ENCODE measurements around the gene ICAM1.
A peak's percentile ranks its signal among the peaks of the same experiment; 100 is the strongest.
"Not testable (repeated sequence)": the region's sequence is repeated elsewhere in the genome, so short reads cannot be mapped to it uniquely, and the experiment has no call there.

Gene ICAM1, protein sequence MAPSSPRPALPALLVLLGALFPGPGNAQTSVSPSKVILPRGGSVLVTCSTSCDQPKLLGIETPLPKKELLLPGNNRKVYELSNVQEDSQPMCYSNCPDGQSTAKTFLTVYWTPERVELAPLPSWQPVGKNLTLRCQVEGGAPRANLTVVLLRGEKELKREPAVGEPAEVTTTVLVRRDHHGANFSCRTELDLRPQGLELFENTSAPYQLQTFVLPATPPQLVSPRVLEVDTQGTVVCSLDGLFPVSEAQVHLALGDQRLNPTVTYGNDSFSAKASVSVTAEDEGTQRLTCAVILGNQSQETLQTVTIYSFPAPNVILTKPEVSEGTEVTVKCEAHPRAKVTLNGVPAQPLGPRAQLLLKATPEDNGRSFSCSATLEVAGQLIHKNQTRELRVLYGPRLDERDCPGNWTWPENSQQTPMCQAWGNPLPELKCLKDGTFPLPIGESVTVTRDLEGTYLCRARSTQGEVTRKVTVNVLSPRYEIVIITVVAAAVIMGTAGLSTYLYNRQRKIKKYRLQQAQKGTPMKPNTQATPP

GRCh38 chr19:10270616-10271394 is at the start of gene ICAM1:
Gene ICAM1 (plus strand): TSS chr19:10271120. CDS start chr19:10271160, 40 bp downstream.
- peak; percentile 64 for DNase-seq

- DNase-seq: no peak
Observed at GRCh38 chr19:10222201-10222890, 48.6 kb upstream of the ICAM1 start.

- DNase-seq: no peak
Observed at GRCh38 chr19:10223488-10224213, 47.3 kb upstream of the ICAM1 start.

- DNase-seq: no peak
Observed at GRCh38 chr19:10224337-10224736, 46.6 kb upstream of the ICAM1 start.

GRCh38 chr19:10226021-10226375 is 44.9 kb upstream of the ICAM1 start:
- DNase-seq: no peak

- no peak for DNase-seq
Observed at GRCh38 chr19:10226376-10227025, 44.4 kb upstream of the ICAM1 start.

DNA sequence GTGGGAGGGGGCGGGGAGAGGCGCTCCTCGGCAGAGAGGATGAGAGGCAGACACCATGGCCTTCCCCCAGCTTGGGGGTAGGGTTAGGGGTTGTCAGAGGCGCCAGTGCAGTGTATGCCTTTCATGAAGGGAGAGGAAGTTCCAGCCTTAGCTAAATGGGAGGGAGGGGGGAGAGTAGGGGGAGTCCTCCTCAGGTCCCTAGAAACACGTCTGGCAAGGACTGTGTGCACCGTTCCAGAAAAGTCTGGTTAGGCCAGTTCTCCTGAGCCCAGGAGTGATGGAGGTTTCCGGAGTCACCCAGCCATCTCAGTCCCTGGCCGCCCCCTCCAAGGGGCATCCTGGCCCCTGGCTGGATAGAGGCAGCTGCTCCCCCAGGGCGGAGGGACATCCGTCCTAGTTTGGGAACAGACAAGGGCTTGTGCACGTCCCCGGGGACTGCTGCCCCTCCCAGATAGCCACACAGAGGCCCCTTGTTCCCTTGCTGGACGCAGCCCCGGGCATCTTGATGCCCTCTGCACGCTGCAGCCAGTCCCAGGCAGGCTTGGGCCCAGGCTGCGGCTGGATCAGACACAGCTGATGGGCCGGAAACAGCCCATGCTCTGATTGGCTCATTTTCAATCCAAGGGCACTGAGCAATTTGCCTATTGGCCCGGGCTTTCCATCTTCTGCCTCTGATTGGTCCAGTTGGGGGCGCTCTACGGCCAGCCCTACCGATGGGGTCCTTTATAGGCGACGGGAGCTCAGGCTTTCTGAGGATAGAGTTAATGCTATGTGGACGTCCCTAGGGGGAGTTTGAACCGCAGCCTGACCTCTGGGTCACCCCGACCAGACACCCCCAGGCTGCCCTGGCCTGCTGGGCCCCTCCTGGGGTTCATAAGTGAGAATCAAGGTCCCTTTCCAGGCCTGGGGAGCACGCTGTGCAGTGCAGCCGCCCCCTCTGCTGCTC is 43.6 kb upstream of the ICAM1 start:
- DNase-seq: no peak

GRCh38 chr19:10228393-10228792 is 42.5 kb upstream of the ICAM1 start:
- no peak for DNase-seq

DNA sequence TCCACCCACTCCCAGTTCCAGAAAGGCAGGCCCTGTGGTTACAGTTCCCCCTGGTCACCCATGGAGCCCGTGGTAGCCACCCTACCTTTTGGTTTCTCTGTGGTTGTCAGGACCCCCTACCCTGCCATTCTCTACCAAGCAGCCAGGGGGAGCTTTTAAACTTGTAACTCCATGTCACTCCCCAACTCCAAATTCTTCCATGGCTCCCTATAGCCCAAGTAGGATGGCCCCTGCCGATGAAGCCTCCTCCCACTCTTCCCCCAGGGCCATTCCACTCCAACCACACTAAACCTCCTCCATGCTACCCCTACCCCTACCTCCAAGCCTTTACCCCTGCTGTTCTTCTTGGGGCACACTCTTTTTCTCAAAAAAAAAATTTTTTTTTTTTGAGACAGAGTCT is 42.0 kb upstream of the ICAM1 start:
- peak; percentile 35 for DNase-seq

DNA sequence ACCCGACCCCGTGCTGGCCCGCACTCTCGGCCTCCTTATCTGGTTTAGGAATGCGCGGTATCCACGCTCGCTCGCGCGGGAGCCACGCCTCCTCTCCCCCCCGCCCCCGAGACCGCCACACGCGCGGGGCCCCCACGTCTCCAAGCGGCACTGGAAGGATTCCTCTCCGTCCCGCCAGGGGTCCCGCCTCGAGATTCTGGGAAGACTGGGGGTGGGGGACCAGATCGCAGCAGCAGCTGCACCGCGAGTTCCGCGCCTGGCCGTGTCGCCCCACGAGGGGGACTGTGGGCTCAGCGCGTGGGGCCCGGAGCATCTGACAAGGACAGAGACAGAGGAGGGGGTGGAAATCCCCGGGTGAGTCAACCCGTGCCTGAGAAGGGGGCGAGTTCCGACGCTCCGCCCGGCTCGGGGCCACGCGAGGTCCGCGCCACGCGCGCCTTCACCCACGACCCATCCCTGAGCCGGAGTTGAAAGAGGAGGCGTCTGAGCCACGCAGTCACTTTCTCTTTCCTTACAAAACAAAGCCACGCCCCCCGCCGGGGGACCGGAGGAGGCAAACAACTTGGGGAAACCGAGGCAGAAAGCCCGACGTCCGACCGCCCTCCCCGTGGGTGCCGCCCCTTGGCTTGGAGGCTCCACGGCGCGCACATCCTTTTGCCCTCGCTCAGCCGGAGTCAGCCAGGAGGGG is 40.6 kb upstream of the ICAM1 start:
- peak; percentile 73 for DNase-seq

GRCh38 chr19:10230861-10231611 is 39.9 kb upstream of the ICAM1 start, which contains the start of gene S1PR2:
Gene S1PR2 (minus strand): TSS chr19:10231331. CDS start chr19:10224905, 6,426 bp downstream.
- peak; percentile 65 for DNase-seq

GRCh38 chr19:10231612-10232228 is 39.2 kb upstream of the ICAM1 start:
- no peak for DNase-seq

- DNase-seq: no peak
Observed at GRCh38 chr19:10233946-10234345, 37.0 kb upstream of the ICAM1 start.

GRCh38 chr19:10235003-10235402 is 35.9 kb upstream of the ICAM1 start:
- DNase-seq: no peak

DNA sequence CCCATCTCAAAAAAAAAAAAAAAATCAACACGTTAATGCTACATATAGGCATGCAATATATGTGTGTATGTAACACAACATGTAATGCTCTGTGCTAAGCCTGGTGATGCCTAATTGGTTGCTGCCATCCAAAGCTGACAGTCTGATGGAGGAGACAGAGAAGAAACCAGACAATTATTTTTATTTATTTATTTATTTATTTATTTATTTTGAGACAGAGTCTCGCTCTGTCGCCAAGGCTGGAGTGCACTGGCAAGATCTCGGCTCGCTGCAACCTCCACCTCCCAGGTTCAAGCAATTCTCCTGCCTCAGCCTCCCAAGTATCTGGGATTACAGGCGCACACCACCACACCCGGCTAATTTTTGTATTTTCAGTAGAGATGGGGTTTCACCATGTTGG is 35.5 kb upstream of the ICAM1 start:
- DNase-seq: not testable (repeated sequence)

DNA sequence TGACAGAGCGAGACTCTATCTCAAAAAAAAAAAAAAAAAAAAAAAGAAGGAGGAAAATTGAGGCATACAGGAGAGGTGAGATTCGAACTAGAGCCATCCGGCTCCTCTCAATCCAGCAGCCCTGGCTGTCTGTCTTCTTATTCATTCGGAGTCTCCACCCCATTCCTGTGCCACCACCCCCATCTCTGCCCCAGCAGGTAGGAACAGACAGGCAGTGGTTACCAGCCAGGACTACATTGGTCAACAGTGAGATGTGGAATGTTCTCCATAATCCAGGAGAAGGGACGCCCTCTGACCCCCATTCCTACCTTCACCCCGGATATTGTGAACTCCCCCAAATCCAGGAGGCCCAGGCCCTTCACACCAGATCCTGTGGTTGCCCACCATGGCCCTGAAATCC is 33.2 kb upstream of the ICAM1 start:
- no peak for DNase-seq

GRCh38 chr19:10238172-10238783 is 32.6 kb upstream of the ICAM1 start:
- DNase-seq: no peak

- DNase-seq: not testable (repeated sequence)
Observed at GRCh38 chr19:10241826-10242449, 29.0 kb upstream of the ICAM1 start.

All from activated T-cell treated with anti-CD3 and anti-CD28 coated beads for 4 hours (primary cell).